Stimulated activated naive CD8-positive, alpha-beta T cell treated with anti-CD3 and anti-CD28 coated beads, Interleukin-15, amount 100 ng/mL, for 72 hours (primary cell): Measurements from ENCODE around the gene TXN.

ENCODE experiments used
- ATAC-seq: fragments of 150-1000 bp; cut with Tn5 transposase; 2 replicates; pipeline ENCODE4 v1.10.0; 2021; ENCODE audit warnings: mild to moderate bottlenecking, moderate library complexity
- DNase-seq, 2 donors: peaks; one replicate each; pipeline ENCODE4 v3.0.0; 2021 to 2022
- H3K27ac Mint-ChIP-seq, 2 donors: one replicate each; pipeline ENCODE4 v1.8.0; 2022; ENCODE audit warnings: mild to moderate bottlenecking in 2 of 2, mixed read lengths in 2 of 2, moderate library complexity in 2 of 2
- H3K27me3 Mint-ChIP-seq: one replicate; pipeline ENCODE4 v1.8.0; 2022; ENCODE audit warnings: mixed read lengths
- H3K4me1 Mint-ChIP-seq: one replicate; pipeline ENCODE4 v1.8.0; 2022; ENCODE audit warnings: mild to moderate bottlenecking, mixed read lengths
- H3K4me3 Mint-ChIP-seq, 2 donors: one replicate each; pipeline ENCODE4 v1.8.0; 2022; ENCODE audit warnings: mild to moderate bottlenecking in 2 of 2, mixed read lengths in 2 of 2, moderate library complexity in 1 of 2
- H3K9me3 Mint-ChIP-seq, 2 donors: one replicate each; pipeline ENCODE4 v1.8.0; 2022; ENCODE audit warnings: mixed read lengths in 2 of 2

Gene TXN

GRCh38 chr9:110256380-110257096, at the start of gene TXN:
Gene TXN, minus strand, starts transcription at chr9:110256507. Its CDS starts 72 bp downstream, at chr9:110256435.
- Mint-ChIP-seq H3K27ac (peak within 1 kb of the TSS; percentile 98 to 99), H3K4me3 (peak within 1 kb of the TSS; percentile 93 to 96), H3K27me3 (no peaks in the 10 kb centered on the region), H3K9me3 (no peaks in the 10 kb centered on the region), H3K4me1 (peaks cover 57% of the 10 kb centered on the region)
- DNase-seq: peak; percentile 82 to 86
- peak; percentile 83 for ATAC-seq

- Mint-ChIP-seq H3K9me3 (no peaks in the 10 kb centered on the region), H3K4me3 (no peak overlapping the region), H3K27me3 (peaks cover 12% of the 10 kb centered on the region), H3K4me1 (no peaks in the 10 kb centered on the region), H3K27ac (no peak overlapping the region)
- DNase-seq (no peak), ATAC-seq (no peak)
Observed at GRCh38 chr9:110303133-110303532, 46.8 kb upstream of the TXN start.

GRCh38 chr9:110298043-110298605, 41.8 kb upstream of the TXN start:
- no peak overlapping the region for H3K27ac Mint-ChIP-seq
- no peak for DNase-seq

GRCh38 chr9:110293248-110293647, 36.9 kb upstream of the TXN start:
- no peak overlapping the region for H3K4me3 Mint-ChIP-seq
- DNase-seq: no peak
- H3K27ac Mint-ChIP-seq: no peak overlapping the region
- no peaks in the 10 kb centered on the region for H3K4me1 Mint-ChIP-seq
- no peaks in the 10 kb centered on the region for H3K27me3 Mint-ChIP-seq
- no peaks in the 10 kb centered on the region for H3K9me3 Mint-ChIP-seq
- no peak for ATAC-seq

More at GRCh38 chr9:110298043-110298605, 41.8 kb upstream of the TXN start:
- H3K27me3 Mint-ChIP-seq: peaks cover 10% of the 10 kb centered on the region
- no peak overlapping the region for H3K4me3 Mint-ChIP-seq
- ATAC-seq: no peak
- no peaks in the 10 kb centered on the region for H3K4me1 Mint-ChIP-seq
- H3K9me3 Mint-ChIP-seq: no peaks in the 10 kb centered on the region

GRCh38 chr9:110291921-110292557, 35.7 kb upstream of the TXN start:
- ATAC-seq (no peak), DNase-seq (no peak)
- no peaks in the 10 kb centered on the region for H3K27me3 Mint-ChIP-seq
- H3K9me3 Mint-ChIP-seq: no peaks in the 10 kb centered on the region
- no peak overlapping the region for H3K27ac Mint-ChIP-seq
- H3K4me3 Mint-ChIP-seq: no peak overlapping the region
- no peaks in the 10 kb centered on the region for H3K4me1 Mint-ChIP-seq

GRCh38 chr9:110290001-110290400, 33.7 kb upstream of the TXN start:
- Mint-ChIP-seq H3K9me3 (no peaks in the 10 kb centered on the region), H3K27ac (no peak overlapping the region), H3K4me1 (no peaks in the 10 kb centered on the region), H3K4me3 (no peak overlapping the region), H3K27me3 (no peaks in the 10 kb centered on the region)
- no peak for DNase-seq
- no peak for ATAC-seq

GRCh38 chr9:110288503-110288902, 32.2 kb upstream of the TXN start:
- Mint-ChIP-seq H3K27ac (no peak overlapping the region), H3K9me3 (no peaks in the 10 kb centered on the region), H3K27me3 (no peaks in the 10 kb centered on the region), H3K4me3 (no peak overlapping the region), H3K4me1 (no peaks in the 10 kb centered on the region)
- DNase-seq (no peak), ATAC-seq (no peak)

GRCh38 chr9:110287289-110287680, 31.0 kb upstream of the TXN start:
- H3K4me3 Mint-ChIP-seq: no peak overlapping the region
- no peaks in the 10 kb centered on the region for H3K4me1 Mint-ChIP-seq
- no peak overlapping the region for H3K27ac Mint-ChIP-seq
- no peak for ATAC-seq
- DNase-seq: no peak
- no peaks in the 10 kb centered on the region for H3K9me3 Mint-ChIP-seq
- no peaks in the 10 kb centered on the region for H3K27me3 Mint-ChIP-seq

GRCh38 chr9:110284211-110284844, 28.0 kb upstream of the TXN start:
- ATAC-seq: no peak
- Mint-ChIP-seq H3K27ac (no peak overlapping the region), H3K27me3 (no peaks in the 10 kb centered on the region), H3K4me1 (no peaks in the 10 kb centered on the region), H3K9me3 (no peaks in the 10 kb centered on the region), H3K4me3 (no peak overlapping the region)
- DNase-seq: no peak

GRCh38 chr9:110283751-110284150, 27.4 kb upstream of the TXN start:
- Mint-ChIP-seq H3K27ac (no peak overlapping the region), H3K9me3 (no peaks in the 10 kb centered on the region), H3K4me3 (no peak overlapping the region), H3K4me1 (no peaks in the 10 kb centered on the region), H3K27me3 (no peaks in the 10 kb centered on the region)
- DNase-seq (no peak), ATAC-seq (no peak)

- no peak overlapping the region for H3K4me3 Mint-ChIP-seq
- no peaks in the 10 kb centered on the region for H3K27me3 Mint-ChIP-seq
- H3K27ac Mint-ChIP-seq: no peak overlapping the region
- ATAC-seq (no peak), DNase-seq (no peak)
- H3K4me1 Mint-ChIP-seq: no peaks in the 10 kb centered on the region
- H3K9me3 Mint-ChIP-seq: no peaks in the 10 kb centered on the region
Observed at GRCh38 chr9:110282739-110283081, 26.4 kb upstream of the TXN start.

GRCh38 chr9:110282018-110282738, 25.9 kb upstream of the TXN start:
- Mint-ChIP-seq H3K4me1 (no peaks in the 10 kb centered on the region), H3K9me3 (no peaks in the 10 kb centered on the region), H3K27me3 (no peaks in the 10 kb centered on the region), H3K27ac (no peak overlapping the region), H3K4me3 (no peak overlapping the region)
- DNase-seq (no peak), ATAC-seq (no peak)

- Mint-ChIP-seq H3K27ac (no peak overlapping the region), H3K9me3 (no peaks in the 10 kb centered on the region), H3K4me1 (no peaks in the 10 kb centered on the region), H3K4me3 (no peak overlapping the region), H3K27me3 (no peaks in the 10 kb centered on the region)
- DNase-seq (no peak), ATAC-seq (no peak)
Observed at GRCh38 chr9:110278080-110278707, 21.9 kb upstream of the TXN start.

GRCh38 chr9:110276781-110277180, 20.5 kb upstream of the TXN start:
- Mint-ChIP-seq H3K27ac (no peak overlapping the region), H3K9me3 (no peaks in the 10 kb centered on the region), H3K4me1 (no peaks in the 10 kb centered on the region), H3K4me3 (no peak overlapping the region), H3K27me3 (no peaks in the 10 kb centered on the region)
- DNase-seq (no peak), ATAC-seq (no peak)

- Mint-ChIP-seq H3K9me3 (no peaks in the 10 kb centered on the region), H3K27me3 (no peaks in the 10 kb centered on the region), H3K27ac (no peak overlapping the region), H3K4me1 (no peaks in the 10 kb centered on the region), H3K4me3 (no peak overlapping the region)
- ATAC-seq: no peak
- DNase-seq: no peak
Observed at GRCh38 chr9:110270211-110270995, 14.1 kb upstream of the TXN start.
